ENCODE results near the gene LEMD3.

Gene LEMD3

GRCh38 chr12:65187665-65188064 lies 18.3 kb downstream of the LEMD3 start:
- TF ChIP-seq SUZ12 (IDR thresholded peaks at IDR 0.05) (no peak), L3MBTL2 (conservative IDR thresholded peaks at IDR 0.05) (no peak), NFRKB (IDR thresholded peaks at IDR 0.05) (no peak), FOXK2 (IDR thresholded peaks at IDR 0.05) (no peak), TARDBP (IDR thresholded peaks at IDR 0.05) (no peak), BHLHE40 (IDR thresholded peaks at IDR 0.05; ENCODE audit: borderline replicate concordance) (no peak), ZNF384 (IDR thresholded peaks at IDR 0.05) (no peak), HDGF (IDR thresholded peaks at IDR 0.05; ENCODE audit: borderline replicate concordance) (no peak)
- ChIA-PET POLR2A (interaction anchor here (1.0 kb wide), 1 partner anchor 18 kb away, joined by 3 read pairs; the partner anchor contains the start of gene LEMD3), CTCF (no interaction called here)
- DNase-seq (ENCODE audit: extremely low spot score) = no peak

- ChIA-PET POLR2A (interaction anchor here (1.0 kb wide), 1 partner anchor 19 kb away, joined by 3 read pairs; the partner anchor contains the start of gene LEMD3), CTCF (interaction anchor here (0.6 kb wide), 2 partner anchors 13 to 20 kb away, joined by 3 read pairs; no protein-coding TSS in a partner anchor)
- TF ChIP-seq FOXM1 (IDR thresholded peaks at IDR 0.05; ENCODE audit: borderline replicate concordance) (no peak), NFRKB (IDR thresholded peaks at IDR 0.05) (no peak), SP1 (IDR thresholded peaks at IDR 0.05) (no peak), SUZ12 (IDR thresholded peaks at IDR 0.05) (no peak), PKNOX1 (IDR thresholded peaks at IDR 0.05) (no peak), FOXA1 (IDR thresholded peaks at IDR 0.05) (no peak), CTBP1 (IDR thresholded peaks at IDR 0.05; ENCODE audit: borderline replicate concordance) (no peak), ELF4 (IDR thresholded peaks at IDR 0.05) (no peak), ZNF384 (IDR thresholded peaks at IDR 0.05) (no peak), BHLHE40 (IDR thresholded peaks at IDR 0.05; ENCODE audit: borderline replicate concordance) (no peak)
- no peak for DNase-seq (ENCODE audit: extremely low spot score)
Measured at GRCh38 chr12:65188179-65188701, 18.9 kb downstream of the LEMD3 start.

- CTCF ChIA-PET = no interaction called here
- TF ChIP-seq BHLHE40 (IDR thresholded peaks at IDR 0.05; ENCODE audit: borderline replicate concordance) = no peak
- TF ChIP-seq ARNT (IDR thresholded peaks at IDR 0.05) = no peak
- no peak for TF ChIP-seq SP1 (IDR thresholded peaks at IDR 0.05)
- no peak for TF ChIP-seq FOXA1 (IDR thresholded peaks at IDR 0.05)
- TF ChIP-seq HDGF (IDR thresholded peaks at IDR 0.05; ENCODE audit: borderline replicate concordance) = no peak
- no peak for TF ChIP-seq FOXM1 (IDR thresholded peaks at IDR 0.05; ENCODE audit: borderline replicate concordance)
- TF ChIP-seq NFRKB (IDR thresholded peaks at IDR 0.05) = no peak
- TF ChIP-seq SUZ12 (IDR thresholded peaks at IDR 0.05) = no peak
- TF ChIP-seq L3MBTL2 (conservative IDR thresholded peaks at IDR 0.05) = no peak
- TF ChIP-seq CTBP1 (IDR thresholded peaks at IDR 0.05; ENCODE audit: borderline replicate concordance) = no peak
- POLR2A ChIA-PET = no interaction called here
Measured at GRCh38 chr12:65189028-65189718, 19.8 kb downstream of the LEMD3 start.

GRCh38 chr12:65192963-65193516 lies 23.7 kb downstream of the LEMD3 start:
- no peak for DNase-seq (ENCODE audit: extremely low spot score)
- ChIA-PET CTCF (no interaction called here), POLR2A (no interaction called here)
- TF ChIP-seq HDGF (IDR thresholded peaks at IDR 0.05; ENCODE audit: borderline replicate concordance) = no peak
- TF ChIP-seq BHLHE40 (IDR thresholded peaks at IDR 0.05; ENCODE audit: borderline replicate concordance) = no peak
- TF ChIP-seq FOXK2 (IDR thresholded peaks at IDR 0.05) = no peak
- TF ChIP-seq LEF1 (IDR thresholded peaks at IDR 0.05; ENCODE audit: borderline replicate concordance) = no peak
- TF ChIP-seq FOXA1 (IDR thresholded peaks at IDR 0.05) = no peak
- TF ChIP-seq ARNT (IDR thresholded peaks at IDR 0.05) = no peak
- no peak for TF ChIP-seq ELF4 (IDR thresholded peaks at IDR 0.05)
- no peak for TF ChIP-seq FOXM1 (IDR thresholded peaks at IDR 0.05; ENCODE audit: borderline replicate concordance)
- no peak for TF ChIP-seq ZNF384 (IDR thresholded peaks at IDR 0.05)
- no peak for TF ChIP-seq PKNOX1 (IDR thresholded peaks at IDR 0.05)

More at GRCh38 chr12:65189028-65189718, 19.8 kb downstream of the LEMD3 start:
- DNase-seq (ENCODE audit: extremely low spot score) = no peak

GRCh38 chr12:65194949-65195348 lies 25.6 kb downstream of the LEMD3 start:
- CTCF ChIA-PET = no interaction called here
- POLR2A ChIA-PET = no interaction called here
- no peak for DNase-seq (ENCODE audit: extremely low spot score)
- TF ChIP-seq ELF4 (IDR thresholded peaks at IDR 0.05) (no peak), FOXA1 (IDR thresholded peaks at IDR 0.05) (no peak), NFRKB (IDR thresholded peaks at IDR 0.05) (no peak), ARNT (IDR thresholded peaks at IDR 0.05) (no peak), FOXK2 (IDR thresholded peaks at IDR 0.05) (no peak), FOXM1 (IDR thresholded peaks at IDR 0.05; ENCODE audit: borderline replicate concordance) (no peak), BHLHE40 (IDR thresholded peaks at IDR 0.05; ENCODE audit: borderline replicate concordance) (no peak), CTBP1 (IDR thresholded peaks at IDR 0.05; ENCODE audit: borderline replicate concordance) (no peak), PKNOX1 (IDR thresholded peaks at IDR 0.05) (no peak), HDGF (IDR thresholded peaks at IDR 0.05; ENCODE audit: borderline replicate concordance) (no peak), SUZ12 (IDR thresholded peaks at IDR 0.05) (no peak), L3MBTL2 (conservative IDR thresholded peaks at IDR 0.05) (no peak), SP1 (IDR thresholded peaks at IDR 0.05) (no peak)
